Activated CD8-positive, alpha-beta memory T cell treated with anti-CD3 and anti-CD28 coated beads, Interleukin-2, amount 50 U/mL, for 48 hours (primary cell): ENCODE data around the gene TEDC2.
"Not testable (repeated sequence)": the region's sequence is repeated elsewhere in the genome, so short reads cannot be mapped to it uniquely, and the experiment has no call there.

Experiments
- DNase-seq: peaks from one replicate; pipeline ENCODE4 v3.0.0-alpha.2; 2020

TEDC2 gene

GRCh38 chr16:2459647-2460390 is at the start of gene TEDC2:
Gene TEDC2, plus strand, starts transcription at chr16:2460109. Its CDS starts 36 bp downstream, at chr16:2460145.
- peak; percentile 97 for DNase-seq

- DNase-seq = no peak
Observed at GRCh38 chr16:2415085-2415484, 44.8 kb upstream of the TEDC2 start.

- no peak for DNase-seq
Observed at GRCh38 chr16:2420035-2420434, 39.9 kb upstream of the TEDC2 start.

GRCh38 chr16:2422123-2422867 is 37.6 kb upstream of the TEDC2 start:
- no peak for DNase-seq

- no peak for DNase-seq
Observed at GRCh38 chr16:2424061-2425007, 35.6 kb upstream of the TEDC2 start.

- DNase-seq = no peak
Observed at GRCh38 chr16:2425008-2425518, 34.8 kb upstream of the TEDC2 start.

GRCh38 chr16:2425825-2426430 is 34.0 kb upstream of the TEDC2 start:
- DNase-seq = no peak

- DNase-seq = no peak
Observed at GRCh38 chr16:2426941-2427361, 33.0 kb upstream of the TEDC2 start.

GRCh38 chr16:2427526-2427925 is 32.4 kb upstream of the TEDC2 start:
- no peak for DNase-seq

GRCh38 chr16:2428051-2428783 is 31.7 kb upstream of the TEDC2 start:
- no peak for DNase-seq

GRCh38 chr16:2428784-2429033 is 31.2 kb upstream of the TEDC2 start:
- DNase-seq = no peak

GRCh38 chr16:2429034-2429770 is 30.7 kb upstream of the TEDC2 start, which contains the start of gene CCNF:
Gene CCNF, plus strand, starts transcription at chr16:2429447. Its CDS starts 35 bp downstream, at chr16:2429482.
- DNase-seq = peak; percentile 97

- DNase-seq = no peak
Observed at GRCh38 chr16:2429771-2430663, 29.9 kb upstream of the TEDC2 start.

- no peak for DNase-seq
Observed at GRCh38 chr16:2432286-2432685, 27.6 kb upstream of the TEDC2 start.

GRCh38 chr16:2432801-2433505 is 27.0 kb upstream of the TEDC2 start:
- no peak for DNase-seq

- not testable (repeated sequence) for DNase-seq
Observed at GRCh38 chr16:2435236-2435635, 24.7 kb upstream of the TEDC2 start.

- no peak for DNase-seq
Observed at GRCh38 chr16:2436110-2436509, 23.8 kb upstream of the TEDC2 start.

GRCh38 chr16:2437032-2437790 is 22.7 kb upstream of the TEDC2 start:
- DNase-seq = no peak

GRCh38 chr16:2438121-2438520 is 21.8 kb upstream of the TEDC2 start:
- DNase-seq = no peak
